ENCODE results near the gene AJAP1.

- no peak for TF ChIP-seq CTCF (conservative IDR thresholded peaks at IDR 0.05; ENCODE audit: low read depth in 2 of 2)
- no peak for TF ChIP-seq EZH2phosphoT487 (IDR thresholded peaks at IDR 0.05; ENCODE audit: unreplicated experiment)
- TF ChIP-seq REST (IDR thresholded peaks at IDR 0.05; ENCODE audit: unreplicated experiment), result no peak
- TF ChIP-seq EZH2 (IDR thresholded peaks at IDR 0.05; ENCODE audit: low read depth, unreplicated experiment), result no peak
- TF ChIP-seq POLR2AphosphoS5 (IDR thresholded peaks at IDR 0.05; ENCODE audit: low read depth), result no peak
- TF ChIP-seq CREB1 (CRISPR knock-in tag; IDR thresholded peaks at IDR 0.05; ENCODE audit: low read depth), result no peak
- TF ChIP-seq NANOG (IDR thresholded peaks at IDR 0.05; ENCODE audit: borderline replicate concordance), result no peak
Observed at GRCh38 chr1:4713669-4714068, 59.3 kb downstream of the AJAP1 start.

Data from GM23338 (cell line).